ENCODE results near the gene CTSA. TPM values are rescaled to one million over a fixed set of nuclear protein-coding genes. Genes with fewer than 3 reads are reported as not detected.

The CTSA gene
- total RNA-seq, 1 experiment from 2014 or later = 123 TPM

DNA sequence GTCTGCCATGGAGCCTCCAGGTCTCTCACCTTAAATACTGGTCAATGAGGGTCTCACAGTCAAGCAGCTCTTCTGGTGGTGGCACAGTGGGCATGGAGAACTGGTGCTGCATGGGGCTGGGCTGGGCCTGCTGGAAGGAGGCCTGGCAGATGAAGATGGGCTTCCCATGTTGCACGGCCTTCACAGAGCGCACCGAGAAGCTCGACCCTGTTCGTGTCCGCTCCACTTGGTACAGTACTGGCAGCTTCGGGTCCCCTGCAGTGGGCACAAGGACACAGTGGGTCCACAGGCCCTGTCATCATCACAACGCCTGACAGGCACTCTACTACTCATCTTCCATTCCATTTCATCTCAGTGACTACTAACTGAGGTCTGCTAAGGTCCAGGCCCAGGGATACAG is 42.7 kb upstream of the CTSA start:
- ChIA-PET CTCF (no interaction called here), POLR2A (ENCODE audit: unreplicated experiment) (interaction anchor here (0.6 kb wide), 1 partner anchor 49 kb away, joined by 5 read pairs; no protein-coding TSS in a partner anchor)
- no peak overlapping the region for H2AFZ ChIP-seq
- H3K9me2 ChIP-seq (ENCODE audit: insufficient read depth) = no peaks in the 10 kb centered on the region
- H3K27ac ChIP-seq = no peak overlapping the region
- H3K4me2 ChIP-seq = no peak overlapping the region
- no peaks in the 10 kb centered on the region for H3K4me1 ChIP-seq (replicated peaks; ENCODE audit: insufficient read depth)
- DNase-seq = no peak
- TF ChIP-seq EZH2 (IDR thresholded peaks at IDR 0.05; ENCODE audit: low read depth) (no peak), CTCF (conservative IDR thresholded peaks at IDR 0.05) (no peak)
- no peaks in the 10 kb centered on the region for H4K20me1 ChIP-seq (ENCODE audit: insufficient read depth)
- H3K36me3 ChIP-seq (ENCODE audit: low read depth) = 0 out of 2 replicates have a peak, but pooled peaks cover 9% of the 10 kb centered on the region
- H3K4me3 ChIP-seq = no peak overlapping the region
- no peaks in the 10 kb centered on the region for H3K9me3 ChIP-seq (ENCODE audit: insufficient read depth, low read depth)
- no TSS peak for BruUV-seq (replicated peaks)
- H3F3A ChIP-seq (ENCODE audit: insufficient read depth, low read depth) = no peaks in the 10 kb centered on the region
- intact Hi-C loops (cut with micrococcal nuclease; ENCODE audit: unreplicated experiment) = no loop called here
- no peaks in the 10 kb centered on the region for H3K79me2 ChIP-seq (ENCODE audit: low read depth)
- H3K27me3 ChIP-seq (ENCODE audit: insufficient read depth, low read depth) = no peaks in the 10 kb centered on the region

DNA sequence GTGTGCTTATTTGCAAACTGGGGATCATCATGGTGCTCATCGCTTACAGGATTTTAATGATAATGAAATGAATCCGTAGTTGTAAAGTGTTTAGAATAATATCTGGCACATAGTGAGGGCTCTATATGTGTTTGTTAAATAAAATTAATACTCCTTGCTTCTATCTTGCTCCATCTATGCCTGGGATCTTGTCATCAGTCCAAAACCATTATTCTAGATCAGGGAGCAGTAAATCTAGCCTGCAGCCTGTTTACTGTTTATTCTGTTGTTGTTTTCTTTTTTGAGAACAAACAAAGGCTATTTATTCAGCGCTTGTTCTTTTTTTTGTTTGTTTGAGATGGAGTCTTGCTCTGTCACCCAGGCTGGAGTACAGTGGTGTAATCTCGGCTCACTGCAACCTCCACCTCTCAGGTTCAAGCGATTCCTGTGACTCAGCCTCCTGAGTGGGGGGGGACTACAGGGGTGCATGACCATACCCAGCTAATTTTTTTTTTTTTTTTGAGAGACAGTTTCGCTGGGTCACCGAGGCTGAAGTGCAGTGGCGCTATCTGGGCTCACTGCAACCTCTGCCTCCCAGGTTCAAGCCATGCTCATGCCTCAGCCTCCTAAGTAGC is 42.1 kb upstream of the CTSA start:
- TF ChIP-seq EZH2 (IDR thresholded peaks at IDR 0.05; ENCODE audit: low read depth) (no peak), CTCF (conservative IDR thresholded peaks at IDR 0.05) (no peak)
- Histone ChIP-seq H3K27me3 (ENCODE audit: insufficient read depth, low read depth) (no peaks in the 10 kb centered on the region), H3K4me2 (no peak overlapping the region), H3K9me3 (ENCODE audit: insufficient read depth, low read depth) (no peaks in the 10 kb centered on the region), H2AFZ (no peak overlapping the region), H3K27ac (no peak overlapping the region), H3F3A (ENCODE audit: insufficient read depth, low read depth) (no peaks in the 10 kb centered on the region), H3K36me3 (ENCODE audit: low read depth) (0 out of 2 replicates have a peak, but pooled peaks cover 7% of the 10 kb centered on the region), H3K4me3 (no peak overlapping the region), H3K79me2 (ENCODE audit: low read depth) (no peaks in the 10 kb centered on the region), H3K4me1 (replicated peaks; ENCODE audit: insufficient read depth) (no peaks in the 10 kb centered on the region), H3K9me2 (ENCODE audit: insufficient read depth) (no peaks in the 10 kb centered on the region), H4K20me1 (ENCODE audit: insufficient read depth) (no peaks in the 10 kb centered on the region)
- DNase-seq = no peak
- POLR2A ChIA-PET (ENCODE audit: unreplicated experiment) = interaction anchor here (0.7 kb wide), 1 partner anchor 1507 kb away, joined by 4 read pairs; no protein-coding TSS in a partner anchor
- CTCF ChIA-PET = no interaction called here
- BruUV-seq (replicated peaks) = no TSS peak
- intact Hi-C loops (cut with micrococcal nuclease; ENCODE audit: unreplicated experiment) = no loop called here

- Histone ChIP-seq H2AFZ (no peak overlapping the region), H3K27ac (no peak overlapping the region), H3F3A (ENCODE audit: insufficient read depth, low read depth) (no peaks in the 10 kb centered on the region), H3K4me2 (no peak overlapping the region), H3K27me3 (ENCODE audit: insufficient read depth, low read depth) (no peaks in the 10 kb centered on the region), H4K20me1 (ENCODE audit: insufficient read depth) (no peaks in the 10 kb centered on the region), H3K4me1 (replicated peaks; ENCODE audit: insufficient read depth) (no peaks in the 10 kb centered on the region), H3K4me3 (no peak overlapping the region), H3K9me3 (ENCODE audit: insufficient read depth, low read depth) (no peaks in the 10 kb centered on the region), H3K9me2 (ENCODE audit: insufficient read depth) (no peaks in the 10 kb centered on the region), H3K36me3 (ENCODE audit: low read depth) (no peaks in the 10 kb centered on the region), H3K79me2 (ENCODE audit: low read depth) (peaks cover 6% of the 10 kb centered on the region; the same call in 1 of the 2 replicates)
- BruUV-seq (replicated peaks) = no TSS peak
- intact Hi-C loops (cut with micrococcal nuclease; ENCODE audit: unreplicated experiment) = no loop called here
- POLR2A ChIA-PET (ENCODE audit: unreplicated experiment) = interaction anchor here (0.6 kb wide), 1 partner anchor 27 kb away, joined by 4 read pairs; no protein-coding TSS in a partner anchor
- CTCF ChIA-PET = no interaction called here
- DNase-seq = no peak
- TF ChIP-seq CTCF (conservative IDR thresholded peaks at IDR 0.05) (no peak), EZH2 (IDR thresholded peaks at IDR 0.05; ENCODE audit: low read depth) (no peak)
These were observed 40.9 kb upstream of the CTSA start for GRCh38 chr20:45850238-45850637.

Measured in PC-9 (cell line).